Stimulated activated CD4-positive, alpha-beta T cell treated with anti-CD3 and anti-CD28 coated beads, Interleukin-12 subunit alpha, Interleukin-12 subunit beta, amount 100 ng/mL, for 48 hours (primary cell): ENCODE measurements around the gene CEACAM16.
"Not testable (repeated sequence)": the region's sequence is repeated elsewhere in the genome, so short reads cannot be mapped to it uniquely, and the experiment has no call there.

Experiments used
- DNase-seq, 3 donors: peaks; one replicate each; pipeline ENCODE4 v3.0.0-alpha.2; 2020; ENCODE audit warnings: low read depth in 2 of 3, low spot score in 1 of 3

Gene CEACAM16, protein sequence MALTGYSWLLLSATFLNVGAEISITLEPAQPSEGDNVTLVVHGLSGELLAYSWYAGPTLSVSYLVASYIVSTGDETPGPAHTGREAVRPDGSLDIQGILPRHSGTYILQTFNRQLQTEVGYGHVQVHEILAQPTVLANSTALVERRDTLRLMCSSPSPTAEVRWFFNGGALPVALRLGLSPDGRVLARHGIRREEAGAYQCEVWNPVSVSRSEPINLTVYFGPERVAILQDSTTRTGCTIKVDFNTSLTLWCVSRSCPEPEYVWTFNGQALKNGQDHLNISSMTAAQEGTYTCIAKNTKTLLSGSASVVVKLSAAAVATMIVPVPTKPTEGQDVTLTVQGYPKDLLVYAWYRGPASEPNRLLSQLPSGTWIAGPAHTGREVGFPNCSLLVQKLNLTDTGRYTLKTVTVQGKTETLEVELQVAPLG

DNA sequence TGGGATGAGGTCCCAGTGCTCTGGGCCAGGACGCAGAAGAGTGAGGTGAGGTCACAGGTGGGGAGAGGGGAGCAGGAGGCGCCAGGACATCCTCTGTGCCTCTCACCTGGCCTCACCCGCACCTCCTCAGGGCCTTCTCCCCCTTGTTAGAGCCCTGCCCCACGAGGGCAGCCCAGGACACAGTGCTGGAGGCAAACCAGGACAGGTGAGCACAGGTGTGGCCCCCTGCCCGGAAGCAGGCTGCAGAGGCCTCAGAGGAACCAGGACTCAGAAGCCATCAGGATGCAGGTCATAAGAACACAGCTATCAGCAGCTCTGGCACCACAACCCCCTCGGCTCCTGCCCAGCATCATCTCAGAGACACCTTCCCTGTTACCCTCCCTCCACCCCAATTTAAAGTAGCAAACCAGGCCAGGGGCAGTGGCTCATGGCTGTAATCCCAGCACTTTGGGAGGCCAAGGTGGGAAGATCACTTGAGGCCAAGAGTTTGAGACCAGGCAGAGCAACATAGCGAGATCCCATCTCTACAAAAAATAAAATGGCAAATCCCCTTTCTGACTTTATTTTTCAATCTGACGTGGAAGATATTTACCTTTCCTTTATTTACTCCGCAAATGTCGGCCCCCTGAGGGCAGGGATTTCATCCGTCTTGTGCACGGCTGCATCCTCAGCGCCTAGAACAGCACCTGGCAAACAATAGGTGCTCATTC lies at the start of gene CEACAM16:
CEACAM16 (plus strand) TSS at position 660 of the 710 bp plus-strand sequence. CDS start 2,306 bp downstream, outside the sequence.
- DNase-seq = no peak

DNA sequence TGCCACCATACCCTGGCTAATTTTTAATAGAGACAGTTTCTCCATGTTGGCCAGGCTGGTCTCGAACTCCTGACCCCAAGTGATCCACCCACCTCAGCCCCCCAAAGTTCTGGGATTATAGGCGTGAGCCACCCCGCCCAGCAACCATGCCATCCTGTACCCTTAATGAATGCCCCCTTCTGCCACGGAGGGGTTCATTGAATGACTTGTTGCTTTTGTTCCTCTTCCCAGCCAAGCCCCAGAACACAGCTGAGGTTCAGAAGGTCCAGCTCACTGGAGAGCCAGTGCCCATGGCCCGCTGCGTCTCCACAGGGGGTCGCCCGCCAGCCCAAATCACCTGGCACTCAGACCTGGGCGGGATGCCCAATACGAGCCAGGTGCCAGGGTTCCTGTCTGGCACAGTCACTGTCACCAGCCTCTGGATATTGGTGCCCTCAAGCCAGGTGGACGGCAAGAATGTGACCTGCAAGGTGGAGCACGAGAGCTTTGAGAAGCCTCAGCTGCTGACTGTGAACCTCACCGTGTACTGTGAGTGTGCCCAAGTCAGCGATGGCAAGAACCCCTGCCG lies 49.3 kb upstream of the CEACAM16 start:
- no peak for DNase-seq

DNA sequence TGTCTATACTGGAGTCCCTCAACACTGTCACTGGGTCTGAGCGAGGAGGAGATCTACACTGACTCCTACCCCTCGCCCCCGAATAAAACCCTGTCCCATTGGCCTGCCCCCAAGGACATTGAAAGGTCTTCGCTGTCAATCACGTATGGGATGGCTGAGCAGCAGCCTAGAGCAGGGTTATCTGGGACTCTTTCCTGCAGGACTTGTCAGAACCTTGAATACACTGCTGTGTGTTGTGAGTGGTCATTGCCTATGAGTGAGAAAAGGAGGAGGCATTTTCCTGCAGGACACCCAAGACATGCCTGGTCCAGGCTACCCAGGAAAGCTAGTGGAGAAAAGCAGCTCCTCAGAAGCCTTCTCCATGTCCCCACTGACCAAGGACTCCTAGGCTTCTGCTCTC lies 45.6 kb upstream of the CEACAM16 start:
- DNase-seq = no peak

DNA sequence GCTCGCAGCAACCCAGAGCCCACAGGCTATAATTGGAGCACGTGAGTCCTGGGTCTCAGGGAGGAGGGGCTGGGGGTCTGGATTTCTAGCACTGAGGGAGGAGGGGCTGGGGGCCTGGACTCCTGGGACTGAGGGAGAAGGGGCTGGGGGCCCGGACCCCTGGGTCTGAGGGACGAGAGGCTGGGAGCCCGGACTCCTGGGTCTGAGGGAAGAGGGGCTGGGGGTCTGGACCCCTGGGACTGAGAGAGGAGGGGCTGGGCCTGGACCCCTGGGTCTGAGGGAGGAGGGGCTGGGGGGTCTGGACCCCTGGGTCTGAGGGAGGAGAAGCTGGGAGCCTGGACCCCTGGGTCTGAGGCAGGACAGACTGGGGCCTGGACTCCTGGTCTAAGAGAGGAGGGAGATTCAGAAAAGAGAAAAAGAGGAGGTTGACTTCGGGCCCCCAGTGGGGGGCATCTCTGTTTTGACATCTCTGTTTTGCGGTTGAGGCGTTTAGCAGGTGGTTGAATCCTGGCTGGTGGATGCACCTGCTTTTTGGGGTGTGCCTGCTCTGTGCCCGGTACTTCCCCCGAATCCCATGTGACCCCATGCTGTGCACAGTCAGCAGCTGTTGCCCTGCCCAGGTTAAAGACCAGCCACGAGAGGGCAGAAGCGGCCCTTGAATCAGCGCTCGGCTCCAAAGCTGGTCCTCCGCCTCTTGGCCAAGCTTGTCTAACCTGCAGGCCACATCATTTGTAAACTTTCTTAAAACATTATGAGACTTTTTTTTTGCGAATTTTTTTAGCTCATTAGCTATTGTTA lies 44.8 kb upstream of the CEACAM16 start:
- peak; percentile 58 to 60 (median 58) for DNase-seq

DNA sequence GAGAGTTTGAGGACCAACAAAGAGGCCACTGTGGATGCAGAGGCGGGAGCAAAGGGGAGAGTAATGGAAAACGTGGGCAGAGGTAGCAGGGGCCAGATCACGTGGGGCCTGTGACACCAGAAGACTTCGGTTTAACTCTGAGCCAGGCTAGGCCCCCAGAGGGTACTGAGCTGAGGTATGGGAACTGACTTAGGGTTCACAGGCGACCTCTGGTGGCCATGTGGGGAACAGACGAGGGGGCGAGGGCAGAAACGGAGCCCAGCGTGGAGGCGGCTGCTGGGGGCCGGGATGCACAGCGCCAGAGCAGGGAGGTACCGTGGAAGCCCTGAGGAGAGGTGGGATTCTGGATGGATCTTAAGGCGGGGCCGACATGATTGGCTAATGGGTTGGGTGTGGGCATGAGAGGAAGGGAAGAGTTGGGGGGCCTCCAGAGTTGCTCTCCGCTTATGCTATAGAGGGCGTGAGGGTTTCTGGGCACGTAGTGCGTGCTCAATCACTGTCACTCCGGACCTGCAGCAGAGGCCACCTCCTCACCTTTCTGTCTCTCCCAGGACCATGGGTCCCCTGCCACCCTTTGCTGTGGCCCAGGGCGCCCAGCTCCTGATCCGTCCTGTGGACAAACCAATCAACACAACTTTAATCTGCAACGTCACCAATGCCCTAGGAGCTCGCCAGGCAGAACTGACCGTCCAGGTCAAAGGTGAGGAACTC lies 41.6 kb upstream of the CEACAM16 start:
- peak; percentile 52 to 66 (median 53) for DNase-seq

DNA sequence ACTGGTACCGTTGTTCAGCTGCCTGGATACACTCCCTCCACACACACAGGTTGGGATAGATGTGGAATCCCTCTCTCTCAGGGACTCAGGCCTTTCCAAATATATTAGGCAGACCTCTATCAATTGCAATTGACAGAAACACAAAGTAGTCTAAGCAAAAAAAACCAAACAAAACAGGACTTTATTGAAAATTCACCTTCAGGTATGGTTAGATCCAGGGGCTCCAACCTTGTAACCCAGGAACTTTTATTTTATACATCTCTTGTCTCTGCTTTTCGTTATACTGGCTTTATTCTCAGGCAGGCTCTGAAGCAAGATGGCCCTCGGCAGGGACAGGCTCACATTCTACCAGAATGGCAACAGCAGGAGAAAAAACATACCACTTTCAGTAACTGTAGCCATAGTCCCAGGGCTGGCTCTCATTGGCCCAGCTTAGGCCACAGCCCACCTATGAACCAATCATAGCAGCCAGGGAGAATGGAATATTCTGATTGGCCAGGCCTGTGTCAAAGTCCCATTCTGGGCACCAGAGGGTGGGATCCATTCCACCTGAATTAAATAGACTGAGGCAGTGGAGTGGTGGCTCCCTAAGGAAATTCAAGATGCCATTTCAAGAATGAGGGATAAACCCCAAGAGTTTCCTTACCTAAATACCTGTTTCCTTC lies 40.8 kb upstream of the CEACAM16 start:
- no peak for DNase-seq

DNA sequence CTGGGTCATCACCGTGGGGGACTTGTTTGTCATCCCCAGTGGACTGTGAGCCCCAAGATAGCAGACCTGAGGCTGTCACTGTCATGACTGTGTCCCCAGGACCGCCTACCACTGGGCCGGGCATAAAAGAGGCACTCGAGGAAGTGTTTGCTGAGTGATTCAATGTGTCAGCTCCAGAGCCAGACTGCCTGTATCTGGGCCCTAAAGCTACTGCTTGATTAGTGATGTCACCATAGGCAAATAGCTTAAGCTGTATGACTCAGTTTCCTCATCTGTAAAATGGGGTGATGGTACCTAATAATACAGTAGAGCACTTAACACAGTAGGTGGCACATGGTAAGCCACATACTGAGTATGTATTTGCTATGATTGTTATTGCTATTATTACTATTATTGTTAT lies 38.9 kb upstream of the CEACAM16 start:
- no peak for DNase-seq

DNA sequence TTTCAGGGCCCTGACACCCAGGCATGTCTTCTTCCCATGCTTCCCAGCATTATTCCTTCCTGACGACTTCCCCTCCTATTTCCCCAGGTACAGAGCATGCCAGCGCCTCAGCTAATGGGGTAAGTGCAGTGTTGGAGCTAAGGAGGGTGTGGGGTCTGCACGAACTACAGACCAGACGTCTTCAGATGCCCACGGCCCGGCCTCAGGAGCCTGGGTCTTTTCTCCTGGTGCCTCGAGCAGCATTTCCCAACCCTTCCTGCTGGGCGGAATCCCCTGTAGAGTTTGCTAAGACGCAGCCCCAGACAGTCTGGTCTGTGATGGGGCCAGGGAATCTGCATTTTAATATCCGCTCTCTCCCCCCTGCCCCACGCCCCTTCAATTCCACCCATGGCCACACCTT lies 37.7 kb upstream of the CEACAM16 start:
- DNase-seq = no peak

DNA sequence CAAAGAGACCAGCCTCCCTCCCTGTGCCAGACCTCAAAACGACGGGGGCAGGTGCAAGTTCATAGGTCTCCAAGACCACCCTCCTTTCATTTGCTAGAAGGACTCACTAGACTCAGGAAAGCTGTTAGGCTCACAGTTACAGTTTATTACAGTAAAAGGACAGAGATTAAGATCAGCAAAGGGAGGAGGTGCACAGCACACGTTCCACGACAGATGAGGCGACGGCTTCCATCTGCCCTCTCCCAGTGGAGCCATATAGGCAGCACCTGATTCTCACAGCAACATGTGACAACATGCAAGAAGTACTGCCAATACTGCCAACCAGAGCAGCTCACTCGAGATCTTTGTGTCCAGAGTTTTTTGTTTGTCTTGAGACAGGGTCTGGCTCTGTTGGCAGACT lies 37.0 kb upstream of the CEACAM16 start:
- no peak for DNase-seq

DNA sequence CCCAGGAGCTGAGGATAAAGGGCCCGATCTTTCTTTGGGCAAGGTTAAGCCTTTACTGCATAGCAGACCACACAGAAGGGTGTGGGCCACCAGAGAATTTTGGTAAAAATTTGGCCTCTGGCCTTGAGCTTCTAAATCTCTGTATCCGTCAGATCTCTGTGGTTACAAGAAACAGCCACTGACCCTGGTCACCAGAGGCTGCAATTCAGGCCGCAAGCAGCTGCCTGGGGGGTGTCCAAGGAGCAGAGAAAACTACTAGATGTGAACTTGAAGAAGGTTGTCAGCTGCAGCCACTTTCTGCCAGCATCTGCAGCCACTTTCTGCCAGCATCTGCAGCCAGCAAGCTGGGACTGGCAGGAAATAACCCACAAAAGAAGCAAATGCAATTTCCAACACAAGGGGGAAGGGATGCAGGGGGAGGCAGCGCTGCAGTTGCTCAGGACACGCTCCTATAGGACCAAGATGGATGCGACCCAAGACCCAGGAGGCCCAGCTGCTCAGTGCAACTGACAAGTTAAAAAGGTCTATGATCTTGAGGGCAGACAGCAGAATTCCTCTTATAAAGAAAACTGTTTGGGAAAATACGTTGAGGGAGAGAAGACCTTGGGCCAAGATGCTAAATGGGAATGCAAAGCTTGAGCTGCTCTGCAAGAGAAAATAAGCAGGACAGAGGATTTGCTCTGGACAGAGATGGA lies 36.1 kb upstream of the CEACAM16 start:
- no peak for DNase-seq

DNA sequence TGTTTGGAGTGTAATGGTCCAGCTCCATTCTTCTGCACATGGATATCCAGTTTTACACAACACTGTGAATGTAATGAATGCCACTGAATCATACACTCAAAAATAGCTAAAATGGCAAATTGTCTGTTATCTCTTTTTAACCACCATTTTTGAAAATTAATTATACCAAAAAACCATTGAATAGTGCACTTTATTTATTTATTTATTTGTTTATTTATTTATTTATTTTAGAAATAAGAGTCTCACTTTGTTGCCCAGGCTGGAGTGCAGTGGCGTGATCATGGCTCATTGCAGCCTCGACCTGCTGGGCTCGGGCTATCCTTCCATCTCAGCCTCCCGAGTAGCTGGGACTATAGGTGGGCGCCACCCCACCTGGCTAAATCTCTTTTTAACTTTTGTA lies 35.0 kb upstream of the CEACAM16 start:
- DNase-seq = no peak

DNA sequence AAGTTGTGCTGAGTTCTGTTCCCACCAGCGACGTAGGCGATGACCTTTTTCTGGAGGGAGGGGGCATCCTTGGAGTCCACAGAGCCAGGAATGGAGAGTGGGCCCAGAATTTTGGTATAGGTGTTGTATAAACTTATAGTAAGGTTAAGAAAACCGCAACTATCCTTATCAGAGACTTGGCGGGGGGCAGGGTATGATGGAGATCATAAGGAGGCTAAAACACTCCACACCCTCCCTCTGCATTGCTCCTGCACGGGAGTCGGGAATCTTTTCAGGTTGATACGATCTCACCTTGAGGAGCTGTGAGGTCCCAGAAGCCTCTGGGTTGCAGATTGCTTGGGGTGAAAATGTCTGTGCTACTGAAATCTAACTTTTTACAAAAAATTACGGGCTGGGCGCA lies 34.0 kb upstream of the CEACAM16 start:
- DNase-seq = no peak

DNA sequence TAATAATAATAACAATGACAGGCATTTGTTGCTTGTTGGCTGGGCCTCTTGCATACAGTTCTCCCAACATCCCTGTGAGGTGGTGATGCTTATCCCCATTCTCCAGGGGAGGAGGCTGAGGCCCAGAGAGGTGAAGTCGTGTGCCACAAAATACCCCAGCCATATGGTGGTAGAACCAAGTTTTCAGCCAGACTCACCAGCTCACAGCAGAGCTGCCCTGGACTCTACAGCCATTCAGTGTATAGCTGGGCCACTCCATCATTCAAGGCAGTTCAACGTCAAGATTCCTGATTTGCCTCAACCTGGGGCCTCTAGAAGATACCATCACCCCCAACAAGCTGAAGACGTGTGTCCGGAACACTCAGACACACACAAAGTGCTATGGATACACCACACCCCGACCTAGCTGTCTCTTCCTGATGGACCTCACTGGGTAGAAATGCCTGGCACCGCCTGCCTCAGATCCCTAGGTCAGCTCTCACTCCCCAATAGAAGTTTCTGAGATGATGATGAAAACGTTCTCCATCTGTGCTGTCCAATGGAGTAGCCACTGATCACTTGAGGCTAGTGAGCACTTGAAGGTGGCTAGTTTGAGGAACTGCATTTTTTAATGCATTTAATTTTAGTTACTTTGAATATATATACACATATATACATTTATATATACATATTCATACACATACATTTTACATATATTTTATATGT lies 31.9 kb upstream of the CEACAM16 start:
- no peak for DNase-seq

DNA sequence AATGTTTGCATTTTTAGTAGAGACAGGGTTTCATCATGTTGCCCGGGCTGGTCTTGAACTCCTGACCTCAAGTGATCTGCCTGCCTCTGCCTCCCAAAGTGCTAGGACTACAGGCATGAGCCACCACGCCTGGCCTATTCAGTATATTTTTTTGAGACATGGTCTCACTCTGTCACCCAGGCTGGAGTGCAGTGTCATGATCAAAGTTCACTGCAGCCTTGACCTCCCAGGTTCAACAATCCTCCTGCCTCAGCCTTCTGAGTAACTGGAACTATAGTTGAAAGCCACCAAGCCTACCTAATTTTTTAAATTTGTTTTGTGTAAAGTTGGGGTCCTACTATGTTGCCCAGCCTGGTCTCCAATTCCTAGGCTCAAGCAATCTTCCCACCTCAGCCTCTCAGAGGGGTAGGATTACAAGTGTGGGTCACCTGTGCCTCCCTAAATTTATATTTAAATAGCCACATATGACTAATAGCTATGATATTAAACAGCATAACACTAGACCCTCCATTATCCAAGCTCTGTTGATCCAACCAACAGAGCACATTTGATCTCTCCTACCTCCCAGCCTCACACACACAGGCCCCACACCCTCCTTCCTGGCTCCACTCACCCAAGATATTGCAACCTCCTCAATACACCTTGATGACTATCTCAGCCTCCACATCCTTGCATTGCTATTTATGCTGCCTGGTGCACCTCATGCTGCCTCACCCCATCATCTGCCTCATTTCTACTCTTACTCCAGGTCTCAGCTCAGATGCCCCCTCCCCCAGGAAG lies 29.8 kb upstream of the CEACAM16 start:
- DNase-seq = no peak

DNA sequence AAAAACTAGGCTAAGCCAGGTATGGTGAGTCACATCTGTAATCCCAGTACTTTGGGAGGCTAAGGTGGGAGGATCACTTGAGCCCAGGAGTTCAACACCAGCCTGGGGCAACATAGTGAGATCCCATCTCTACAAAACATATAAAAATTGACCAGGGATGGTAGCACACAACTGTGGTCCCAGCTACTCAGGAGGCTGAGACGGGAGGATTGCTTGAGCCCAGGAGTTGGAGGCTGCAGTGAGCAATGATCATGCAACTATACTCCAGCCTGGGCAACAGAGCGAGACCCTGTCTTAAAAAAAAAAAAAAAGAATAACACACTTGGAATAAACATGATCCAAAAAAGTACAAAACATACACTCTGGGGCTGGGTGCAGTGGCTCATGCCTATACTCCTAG lies 28.9 kb upstream of the CEACAM16 start:
- DNase-seq = not testable (repeated sequence)

DNA sequence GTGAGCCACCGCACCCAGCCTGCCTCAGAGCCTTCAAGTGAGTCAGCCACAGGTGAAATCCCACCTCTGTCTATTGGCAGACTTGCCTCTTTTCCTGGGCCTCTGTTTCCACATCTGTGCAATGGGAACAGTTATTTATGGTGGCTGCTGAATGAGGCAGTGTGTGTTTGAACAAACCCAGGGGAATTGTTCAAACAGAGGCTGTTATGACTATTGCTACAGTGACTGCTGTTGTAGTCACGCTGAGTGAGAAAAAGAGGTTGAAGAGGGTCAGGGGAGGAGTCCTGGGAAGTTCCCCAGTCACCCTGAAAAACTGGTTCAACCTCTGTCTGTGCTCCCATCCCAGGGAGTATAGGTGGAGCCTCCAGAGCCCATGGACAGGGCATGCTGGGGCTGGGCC lies 27.6 kb upstream of the CEACAM16 start, which contains the start of gene CEACAM19:
CEACAM19 (plus strand) TSS at position 83 of the 400 bp plus-strand sequence. CDS start 450 bp downstream, outside the sequence.
- no peak for DNase-seq

DNA sequence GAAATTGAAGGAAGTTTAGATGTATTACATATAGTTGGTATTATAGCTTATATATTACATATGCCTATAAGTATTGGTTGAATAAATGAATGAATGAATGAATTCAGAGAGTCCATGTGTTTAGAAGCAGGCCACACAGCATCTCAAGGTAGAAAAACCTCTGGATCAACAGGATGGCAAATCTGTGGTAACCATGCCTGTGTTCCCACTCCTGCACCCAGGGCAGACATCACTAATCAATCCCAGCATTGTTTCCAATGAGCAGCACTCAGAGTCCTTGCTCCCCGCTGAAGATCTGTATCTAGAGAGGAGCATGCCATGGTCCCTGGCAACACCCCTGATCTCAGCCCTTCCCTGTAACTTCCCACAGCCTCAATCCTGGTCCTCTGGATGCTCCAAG lies 26.7 kb upstream of the CEACAM16 start:
- DNase-seq = no peak

DNA sequence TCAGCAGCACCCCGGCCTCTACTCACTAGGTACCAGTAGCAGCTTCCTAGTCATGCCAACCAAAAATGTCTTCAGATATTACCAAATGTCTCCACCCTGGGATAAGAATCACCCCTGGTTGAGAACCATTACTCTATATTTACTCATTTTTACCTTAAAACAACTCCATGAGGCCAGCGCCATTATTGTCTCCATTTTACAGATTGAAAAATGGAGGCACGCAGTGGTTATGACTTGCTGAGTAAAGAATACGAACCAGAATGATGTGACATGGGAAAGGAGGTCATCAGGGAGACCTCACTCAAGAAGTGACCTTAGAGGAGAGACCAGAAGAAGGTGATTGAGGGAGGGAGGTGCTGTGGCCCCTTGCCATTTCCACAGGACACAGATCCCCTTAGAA lies 25.4 kb upstream of the CEACAM16 start:
- no peak for DNase-seq
